ENCODE measurements around the gene SWT1.
"Not testable (repeated sequence)": the region's sequence is repeated elsewhere in the genome, so short reads cannot be mapped to it uniquely, and the experiment has no call there.

SWT1 gene

DNA sequence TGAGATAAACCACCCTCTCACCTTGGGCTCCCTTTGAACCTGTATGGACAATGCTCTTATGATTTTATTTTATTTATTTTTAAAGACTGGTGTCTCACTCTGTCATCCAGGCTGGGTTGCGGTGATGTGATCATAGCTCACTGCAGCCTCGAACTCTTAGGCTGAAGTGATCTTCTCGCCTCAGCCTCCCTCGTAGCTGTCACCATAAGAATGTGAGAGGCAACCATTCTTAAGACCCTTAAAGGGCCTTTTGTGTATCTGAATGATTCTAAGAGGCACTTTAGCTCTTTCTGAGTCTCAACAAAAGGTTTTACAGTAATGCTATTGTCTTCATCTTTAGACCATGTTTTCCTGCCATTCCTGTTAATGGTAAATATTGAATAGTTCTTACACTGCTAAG is 93.1 kb downstream of the SWT1 start:
- no peak for TF ChIP-seq CTCF (IDR thresholded peaks at IDR 0.05)
- no peak overlapping the region for H3K4me2 ChIP-seq (ENCODE audit: low read length)
- H3K9ac ChIP-seq = no peak overlapping the region
- H3K27ac ChIP-seq = no peak overlapping the region
- H3K27me3 ChIP-seq (ENCODE audit: control insufficient read depth, insufficient read depth, low read length) = no peaks in the 10 kb centered on the region
- no peaks in the 10 kb centered on the region for H3K36me3 ChIP-seq (ENCODE audit: control insufficient read depth, insufficient read depth, low read length)
- no peak overlapping the region for H2AFZ ChIP-seq
- H3K9me3 ChIP-seq (ENCODE audit: control insufficient read depth, low read length) = no peaks in the 10 kb centered on the region
- H3K4me1 ChIP-seq = peaks cover 3% of the 10 kb centered on the region
- H3K79me2 ChIP-seq = no peaks in the 10 kb centered on the region
- H3K4me3 ChIP-seq (ENCODE audit: low read depth, low read length) = no peak overlapping the region

GRCh38 chr1:185251928-185252327 is 95.0 kb downstream of the SWT1 start:
- not testable (repeated sequence) for H3K4me2 ChIP-seq (ENCODE audit: low read length); H3K9ac ChIP-seq; H3K27ac ChIP-seq; H3K36me3 ChIP-seq (ENCODE audit: control insufficient read depth, insufficient read depth, low read length); H3K27me3 ChIP-seq (ENCODE audit: control insufficient read depth, insufficient read depth, low read length); H3K79me2 ChIP-seq; H3K9me3 ChIP-seq (ENCODE audit: control insufficient read depth, low read length); H2AFZ ChIP-seq; H3K4me1 ChIP-seq; H3K4me3 ChIP-seq (ENCODE audit: low read depth, low read length)

DNA sequence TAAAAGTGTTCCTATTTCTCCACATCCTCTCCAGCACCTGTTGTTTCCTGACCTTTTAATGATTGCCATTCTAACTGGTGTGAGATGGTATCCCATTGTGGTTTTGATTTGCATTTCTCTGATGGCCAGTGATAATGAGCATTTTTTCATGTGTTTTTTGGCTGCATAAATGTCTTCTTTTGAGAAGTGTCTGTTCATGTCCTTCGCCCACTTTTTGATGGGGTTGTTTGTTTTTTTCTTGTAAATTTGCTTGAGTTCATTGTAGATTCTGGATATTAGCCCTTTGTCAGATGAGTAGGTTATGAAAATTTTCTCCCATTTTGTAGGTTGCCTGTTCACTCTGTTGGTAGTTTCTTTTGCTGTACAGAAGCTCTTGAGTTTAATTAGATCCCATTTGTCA is 95.4 kb downstream of the SWT1 start:
- not testable (repeated sequence) for H3K27ac ChIP-seq; H3K27me3 ChIP-seq (ENCODE audit: control insufficient read depth, insufficient read depth, low read length); H3K4me1 ChIP-seq; H3K9me3 ChIP-seq (ENCODE audit: control insufficient read depth, low read length); H3K4me2 ChIP-seq (ENCODE audit: low read length); H3K9ac ChIP-seq; H3K79me2 ChIP-seq; H3K36me3 ChIP-seq (ENCODE audit: control insufficient read depth, insufficient read depth, low read length); H3K4me3 ChIP-seq (ENCODE audit: low read depth, low read length); H2AFZ ChIP-seq

DNA sequence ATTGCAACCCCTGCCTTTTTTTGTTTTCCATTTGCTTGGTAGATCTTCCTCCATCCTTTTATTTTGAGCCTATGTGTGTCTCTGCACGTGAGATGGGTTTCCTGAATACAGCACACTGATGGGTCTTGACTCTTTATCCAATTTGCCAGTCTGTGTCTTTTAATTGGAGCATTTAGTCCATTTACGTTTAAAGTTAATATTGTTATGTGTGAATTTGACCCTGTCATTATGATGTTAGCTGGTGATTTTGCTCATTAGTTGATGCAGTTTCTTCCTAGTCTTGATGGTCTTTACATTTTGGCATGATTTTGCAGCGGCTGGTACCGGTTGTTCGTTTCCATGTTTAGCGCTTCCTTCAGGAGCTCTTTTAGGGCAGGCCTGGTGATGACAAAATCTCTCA is 98.6 kb downstream of the SWT1 start:
- H3K27me3 ChIP-seq (ENCODE audit: control insufficient read depth, insufficient read depth, low read length); H3K4me3 ChIP-seq (ENCODE audit: low read depth, low read length); H3K27ac ChIP-seq; H2AFZ ChIP-seq; H3K36me3 ChIP-seq (ENCODE audit: control insufficient read depth, insufficient read depth, low read length); H3K4me1 ChIP-seq; H3K4me2 ChIP-seq (ENCODE audit: low read length); H3K79me2 ChIP-seq; H3K9me3 ChIP-seq (ENCODE audit: control insufficient read depth, low read length); H3K9ac ChIP-seq: not testable (repeated sequence)

DNA sequence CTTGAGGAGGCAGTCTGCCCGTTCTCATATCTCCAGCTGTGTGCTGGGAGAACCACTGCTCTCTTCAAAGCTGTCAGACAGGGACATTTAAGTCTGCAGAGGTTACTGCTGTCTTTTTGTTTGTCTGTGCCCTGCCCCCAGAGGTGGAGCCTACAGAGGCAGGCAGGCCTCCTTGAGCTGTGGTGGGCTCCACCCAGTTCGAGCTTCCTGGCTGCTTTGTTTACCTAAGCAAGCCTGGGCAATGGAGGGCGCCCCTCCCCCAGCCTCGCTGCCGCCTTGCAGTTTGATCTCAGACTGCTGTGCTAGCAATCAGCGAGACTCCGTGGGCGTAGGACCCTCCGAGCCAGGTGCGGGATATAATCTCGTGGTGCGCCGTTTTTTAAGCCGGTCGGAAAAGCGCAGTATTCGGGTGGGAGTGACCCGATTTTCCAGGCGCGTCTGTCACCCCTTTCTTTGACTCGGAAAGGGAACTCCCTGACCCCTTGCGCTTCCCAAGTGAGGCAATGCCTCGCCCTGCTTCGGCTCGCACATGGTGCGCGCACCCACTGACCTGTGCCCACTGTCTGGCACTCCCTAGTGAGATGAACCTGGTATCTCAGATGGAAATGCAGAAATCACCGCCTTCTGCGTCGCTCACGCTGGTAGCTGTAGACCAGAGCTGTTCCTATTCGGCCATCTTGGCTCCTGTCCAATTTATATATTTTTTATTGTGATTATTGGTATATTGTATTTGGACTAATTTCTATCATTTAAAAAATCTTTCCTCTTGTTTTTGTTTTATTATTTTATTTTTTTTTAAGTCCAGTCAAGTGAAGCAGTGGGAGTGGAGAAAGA is 100.4 kb downstream of the SWT1 start:
- H3K4me3 ChIP-seq (ENCODE audit: low read depth, low read length); H3K9me3 ChIP-seq (ENCODE audit: control insufficient read depth, low read length); H3K4me1 ChIP-seq; H2AFZ ChIP-seq; H3K36me3 ChIP-seq (ENCODE audit: control insufficient read depth, insufficient read depth, low read length); H3K9ac ChIP-seq; H3K27me3 ChIP-seq (ENCODE audit: control insufficient read depth, insufficient read depth, low read length); H3K79me2 ChIP-seq; H3K4me2 ChIP-seq (ENCODE audit: low read length); H3K27ac ChIP-seq: not testable (repeated sequence)

DNA sequence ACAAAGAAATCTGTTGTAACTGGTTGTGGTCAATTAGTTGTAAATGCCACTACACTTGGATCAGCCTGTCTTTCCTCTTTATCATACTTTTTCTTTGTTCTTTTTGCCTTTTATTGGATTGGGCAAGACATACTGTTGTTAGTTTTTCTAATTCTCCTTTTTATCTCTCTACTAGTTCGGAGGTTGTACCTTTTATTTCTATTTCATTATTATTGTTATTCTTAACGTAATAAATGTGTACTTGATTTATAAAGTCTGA is 100.9 kb downstream of the SWT1 start:
- H2AFZ ChIP-seq = no peak overlapping the region
- H3K9ac ChIP-seq = no peak overlapping the region
- no peak overlapping the region for H3K4me3 ChIP-seq (ENCODE audit: low read depth, low read length)
- no peaks in the 10 kb centered on the region for H3K79me2 ChIP-seq
- no peak overlapping the region for H3K27ac ChIP-seq
- no peaks in the 10 kb centered on the region for H3K9me3 ChIP-seq (ENCODE audit: control insufficient read depth, low read length)
- TF ChIP-seq CTCF (IDR thresholded peaks at IDR 0.05) = no peak
- peaks cover 7% of the 10 kb centered on the region for H3K4me1 ChIP-seq
- no peaks in the 10 kb centered on the region for H3K27me3 ChIP-seq (ENCODE audit: control insufficient read depth, insufficient read depth, low read length)
- H3K4me2 ChIP-seq (ENCODE audit: low read length) = no peak overlapping the region
- H3K36me3 ChIP-seq (ENCODE audit: control insufficient read depth, insufficient read depth, low read length) = no peaks in the 10 kb centered on the region

DNA sequence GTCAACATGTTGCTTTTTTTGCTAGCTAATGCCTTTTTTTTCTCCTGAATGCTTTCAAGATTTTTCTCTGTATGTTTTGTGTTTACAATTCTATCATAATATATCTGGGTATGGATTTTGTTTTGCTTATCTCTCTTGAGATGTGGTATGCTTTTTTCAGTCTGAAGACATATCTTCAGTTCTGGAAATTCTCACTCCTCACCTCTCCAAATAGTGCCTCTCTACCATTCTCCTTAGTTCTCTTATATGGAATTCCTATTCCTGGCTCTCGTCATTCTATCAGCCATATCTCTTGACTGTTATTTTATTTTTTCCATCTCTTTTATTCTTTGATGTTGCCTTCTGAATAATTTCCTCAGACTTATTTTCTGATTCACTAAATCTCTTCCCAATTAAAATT is 101.7 kb downstream of the SWT1 start:
- TF ChIP-seq CTCF (IDR thresholded peaks at IDR 0.05) = no peak
- Histone ChIP-seq H3K36me3 (ENCODE audit: control insufficient read depth, insufficient read depth, low read length) (no peaks in the 10 kb centered on the region), H3K4me3 (ENCODE audit: low read depth, low read length) (no peak overlapping the region), H2AFZ (no peak overlapping the region), H3K27me3 (ENCODE audit: control insufficient read depth, insufficient read depth, low read length) (no peaks in the 10 kb centered on the region), H3K79me2 (no peaks in the 10 kb centered on the region), H3K9ac (no peak overlapping the region), H3K4me1 (peaks cover 7% of the 10 kb centered on the region), H3K4me2 (ENCODE audit: low read length) (no peak overlapping the region), H3K27ac (no peak overlapping the region), H3K9me3 (ENCODE audit: control insufficient read depth, low read length) (no peaks in the 10 kb centered on the region)
